SK-N-SH treated with all-trans-retinoic acid at 6 μM for 48 hours (cell line): ENCODE results near the gene EML6.

Source experiments
- ATAC-seq: fragments of 200-7000 bp; cut with Tn5 transposase; 3 replicates; pipeline ENCODE4 v1.9.1; 2020; ENCODE audit warnings: mild to moderate bottlenecking, moderate library complexity
- ARNTL ChIP-seq: fragments of 450-650 bp; formaldehyde crosslinking; IDR thresholded peaks from 2 replicates; pipeline ENCODE4 v1.5.0; 2020; ENCODE audit warnings: low read depth, mild to moderate bottlenecking, moderate library complexity, borderline replicate concordance
- BACH2 ChIP-seq: fragments of 250-450 bp; sonication (Bioruptor Pico); IDR thresholded peaks from 2 replicates; pipeline ENCODE4 v1.9.0; 2021; ENCODE audit warnings: mild to moderate bottlenecking, borderline replicate concordance
- CREB5 ChIP-seq: fragments of 250-450 bp; sonication (Bioruptor Pico); IDR thresholded peaks from 2 replicates; pipeline ENCODE4 v1.5.1; 2020; ENCODE audit warnings: low read depth, mild to moderate bottlenecking, moderate library complexity
- CSDC2 ChIP-seq: fragments of 250-450 bp; sonication (Bioruptor Pico); IDR thresholded peaks from 2 replicates; pipeline ENCODE4 v1.5.0; 2020; ENCODE audit warnings: mild to moderate bottlenecking, moderate library complexity
- CSRNP3 ChIP-seq: fragments of 250-450 bp; sonication (Bioruptor Pico); IDR thresholded peaks from 2 replicates; pipeline ENCODE4 v1.5.1; 2021; ENCODE audit warnings: mild to moderate bottlenecking, moderate library complexity
- ESRRG ChIP-seq: fragments of 250-450 bp; sonication (Bioruptor Pico); IDR thresholded peaks from 2 replicates; pipeline ENCODE4 v1.6.1; 2021; ENCODE audit warnings: mild to moderate bottlenecking
- GLIS3 ChIP-seq: fragments of 250-450 bp; sonication (Bioruptor Pico); IDR thresholded peaks from 2 replicates; pipeline ENCODE4 v1.5.0; 2020; ENCODE audit warnings: mild to moderate bottlenecking, moderate library complexity
- ISL1 ChIP-seq: fragments of 250-450 bp; sonication (Bioruptor Pico); IDR thresholded peaks from 2 replicates; pipeline ENCODE4 v2.1.2; 2022; ENCODE audit warnings: mild to moderate bottlenecking, moderate library complexity
- OSR1 ChIP-seq: fragments of 250-450 bp; sonication (Bioruptor Pico); IDR thresholded peaks from 2 replicates; pipeline ENCODE4 v1.8.0; 2022; ENCODE audit warnings: moderate library complexity, mild to moderate bottlenecking, inconsistent platforms
- PATZ1 ChIP-seq: fragments of 250-450 bp; sonication (Bioruptor Pico); IDR thresholded peaks from 2 replicates; pipeline ENCODE4 v1.8.0; 2020; ENCODE audit warnings: mild to moderate bottlenecking, moderate library complexity, borderline replicate concordance
- POU6F1 ChIP-seq: fragments of 250-450 bp; sonication (Bioruptor Pico); IDR thresholded peaks from 2 replicates; pipeline ENCODE4 v1.8.0; 2021; ENCODE audit warnings: low read depth, mild to moderate bottlenecking, moderate library complexity, borderline replicate concordance
- PPARA ChIP-seq: fragments of 250-450 bp; sonication (Bioruptor Pico); IDR thresholded peaks from 2 replicates; pipeline ENCODE4 v1.5.0; 2020; ENCODE audit warnings: mild to moderate bottlenecking, borderline replicate concordance
- RARB ChIP-seq: fragments of 250-450 bp; sonication (Bioruptor Pico); IDR thresholded peaks from 2 replicates; pipeline ENCODE4 v1.8.0; 2021; ENCODE audit warnings: mild to moderate bottlenecking, moderate library complexity
- SNAI2 ChIP-seq: fragments of 250-450 bp; sonication (Bioruptor Pico); IDR thresholded peaks from 2 replicates; pipeline ENCODE4 v1.5.0; 2020; ENCODE audit warnings: mild to moderate bottlenecking, moderate library complexity
- TCF4 ChIP-seq: fragments of 250-450 bp; sonication (Bioruptor Pico); IDR thresholded peaks from 2 replicates; pipeline ENCODE4 v1.8.0; 2021; ENCODE audit warnings: mild to moderate bottlenecking, moderate library complexity, borderline replicate concordance
- TOX ChIP-seq: fragments of 250-450 bp; sonication (Bioruptor Pico); IDR thresholded peaks from 2 replicates; pipeline ENCODE4 v1.8.0; 2021; ENCODE audit warnings: mild to moderate bottlenecking, moderate library complexity, borderline replicate concordance
- ZC3H10 ChIP-seq: fragments of 250-450 bp; sonication (Bioruptor Pico); IDR thresholded peaks from 2 replicates; pipeline ENCODE4 v1.5.1; 2021; ENCODE audit warnings: mild to moderate bottlenecking, moderate library complexity
- ZFP3 ChIP-seq: fragments of 250-450 bp; sonication (Bioruptor Pico); IDR thresholded peaks from 2 replicates; pipeline ENCODE4 v1.5.0; 2020; ENCODE audit warnings: mild to moderate bottlenecking, moderate library complexity
- ZFP30 ChIP-seq: fragments of 450-650 bp; formaldehyde crosslinking; IDR thresholded peaks from 2 replicates; pipeline ENCODE4 v1.5.0; 2022; ENCODE audit warnings: mild to moderate bottlenecking, moderate library complexity
- ZNF565 ChIP-seq: fragments of 450-650 bp; formaldehyde crosslinking; conservative IDR thresholded peaks from 2 replicates; pipeline ENCODE4 v1.5.0; 2020; ENCODE audit warnings: low read depth, mild to moderate bottlenecking, moderate library complexity
- ZNF70 ChIP-seq: fragments of 450-650 bp; formaldehyde crosslinking; IDR thresholded peaks from 2 replicates; pipeline ENCODE4 v1.5.0; 2020; ENCODE audit warnings: mild to moderate bottlenecking, moderate library complexity

The EML6 gene

GRCh38 chr2:54902763-54903162 lies 179.3 kb downstream of the EML6 start (continued):
- TF ChIP-seq ESRRG (CRISPR knock-in tag), result no peak
- no peak for TF ChIP-seq ZNF70 (CRISPR knock-in tag)
- no peak for TF ChIP-seq ZNF565

- peak; percentile 94 for ATAC-seq
- TF ChIP-seq ZC3H10 (no peak), ZNF70 (CRISPR knock-in tag) (no peak), OSR1 (CRISPR knock-in tag) (0 out of 2 replicates have a peak, but pooled peaks have one; percentile 56), GLIS3 (CRISPR knock-in tag) (no peak), CSDC2 (CRISPR knock-in tag) (no peak), ESRRG (CRISPR knock-in tag) (no peak), CREB5 (CRISPR knock-in tag) (no peak), RARB (CRISPR knock-in tag) (no peak), POU6F1 (CRISPR knock-in tag) (0 out of 2 replicates have a peak, but pooled peaks have one; percentile 20), SNAI2 (no peak), TOX (CRISPR knock-in tag) (no peak; the same call in 1 of the 2 replicates), ZFP3 (CRISPR knock-in tag) (peak; percentile 61; the same call in 1 of the 2 replicates), PATZ1 (peak; percentile 68; the same call in 1 of the 2 replicates), ISL1 (CRISPR knock-in tag) (peak; percentile 71), CSRNP3 (CRISPR knock-in tag) (no peak), ZNF565 (no peak)
Measured at GRCh38 chr2:54903736-54904554, 180.5 kb downstream of the EML6 start.

GRCh38 chr2:54904836-54905235 lies 181.4 kb downstream of the EML6 start:
- TF ChIP-seq GLIS3 (CRISPR knock-in tag) (no peak), ZFP30 (CRISPR knock-in tag) (no peak), POU6F1 (CRISPR knock-in tag) (no peak), ARNTL (CRISPR knock-in tag) (no peak), BACH2 (CRISPR knock-in tag) (no peak), RARB (CRISPR knock-in tag) (no peak), TCF4 (CRISPR knock-in tag) (no peak), ZFP3 (CRISPR knock-in tag) (no peak), OSR1 (CRISPR knock-in tag) (no peak), SNAI2 (no peak), ZNF70 (CRISPR knock-in tag) (no peak), ZC3H10 (no peak), PPARA (CRISPR knock-in tag) (no peak), ZNF565 (no peak)
- no peak for ATAC-seq
